NCI-H82 (cell line): Measurements from ENCODE around the gene DMRT2.
A peak's percentile ranks its signal among the peaks of the same experiment; 100 is the strongest.

Experiments used
- DNase-seq: peaks from one replicate; lab custom pipeline; 2025; lab: John Stamatoyannopoulos, UW

The DMRT2 gene

GRCh38 chr9:1050125-1050895, at the start of gene DMRT2:
Gene DMRT2 (plus strand): TSS chr9:1050357. CDS start chr9:1051614, 1,257 bp downstream.
- DNase-seq, result peak; percentile 85

- DNase-seq, result no peak
Measured at GRCh38 chr9:1001838-1002237, 48.3 kb upstream of the DMRT2 start.

GRCh38 chr9:1002678-1003077, 47.5 kb upstream of the DMRT2 start:
- no peak for DNase-seq

- DNase-seq, result peak; percentile 58
Measured at GRCh38 chr9:1005043-1005667, 45.0 kb upstream of the DMRT2 start.

GRCh38 chr9:1007312-1007711, 42.8 kb upstream of the DMRT2 start:
- DNase-seq, result no peak

GRCh38 chr9:1008216-1008615, 41.9 kb upstream of the DMRT2 start:
- no peak for DNase-seq

- DNase-seq, result peak; percentile 67
Measured at GRCh38 chr9:1009101-1009707, 41.0 kb upstream of the DMRT2 start.

GRCh38 chr9:1013021-1013420, 37.1 kb upstream of the DMRT2 start:
- DNase-seq, result no peak

GRCh38 chr9:1014225-1014624, 35.9 kb upstream of the DMRT2 start:
- DNase-seq, result no peak

GRCh38 chr9:1014640-1015039, 35.5 kb upstream of the DMRT2 start:
- DNase-seq, result no peak

- peak; percentile 19 for DNase-seq
Measured at GRCh38 chr9:1018121-1018520, 32.0 kb upstream of the DMRT2 start.

GRCh38 chr9:1024112-1024511, 26.0 kb upstream of the DMRT2 start:
- no peak for DNase-seq

GRCh38 chr9:1025131-1025530, 25.0 kb upstream of the DMRT2 start:
- DNase-seq, result peak; percentile 42

GRCh38 chr9:1026219-1026618, 23.9 kb upstream of the DMRT2 start:
- no peak for DNase-seq

- no peak for DNase-seq
Measured at GRCh38 chr9:1028501-1029190, 21.5 kb upstream of the DMRT2 start.

- DNase-seq, result peak; percentile 2
Measured at GRCh38 chr9:1031951-1032601, 18.1 kb upstream of the DMRT2 start.

GRCh38 chr9:1034271-1034670, 15.9 kb upstream of the DMRT2 start:
- peak; percentile 10 for DNase-seq

- DNase-seq, result no peak
Measured at GRCh38 chr9:1039589-1039988, 10.6 kb upstream of the DMRT2 start.

GRCh38 chr9:1042466-1042865, 7.7 kb upstream of the DMRT2 start:
- DNase-seq, result no peak

- no peak for DNase-seq
Measured at GRCh38 chr9:1044643-1045042, 5.5 kb upstream of the DMRT2 start.

GRCh38 chr9:1046639-1047572, 3.3 kb upstream of the DMRT2 start:
- DNase-seq, result no peak
